ENCODE data around the gene LYPD3.
A peak's percentile ranks its signal among the peaks of the same experiment; 100 is the strongest.

Gene LYPD3

DNA sequence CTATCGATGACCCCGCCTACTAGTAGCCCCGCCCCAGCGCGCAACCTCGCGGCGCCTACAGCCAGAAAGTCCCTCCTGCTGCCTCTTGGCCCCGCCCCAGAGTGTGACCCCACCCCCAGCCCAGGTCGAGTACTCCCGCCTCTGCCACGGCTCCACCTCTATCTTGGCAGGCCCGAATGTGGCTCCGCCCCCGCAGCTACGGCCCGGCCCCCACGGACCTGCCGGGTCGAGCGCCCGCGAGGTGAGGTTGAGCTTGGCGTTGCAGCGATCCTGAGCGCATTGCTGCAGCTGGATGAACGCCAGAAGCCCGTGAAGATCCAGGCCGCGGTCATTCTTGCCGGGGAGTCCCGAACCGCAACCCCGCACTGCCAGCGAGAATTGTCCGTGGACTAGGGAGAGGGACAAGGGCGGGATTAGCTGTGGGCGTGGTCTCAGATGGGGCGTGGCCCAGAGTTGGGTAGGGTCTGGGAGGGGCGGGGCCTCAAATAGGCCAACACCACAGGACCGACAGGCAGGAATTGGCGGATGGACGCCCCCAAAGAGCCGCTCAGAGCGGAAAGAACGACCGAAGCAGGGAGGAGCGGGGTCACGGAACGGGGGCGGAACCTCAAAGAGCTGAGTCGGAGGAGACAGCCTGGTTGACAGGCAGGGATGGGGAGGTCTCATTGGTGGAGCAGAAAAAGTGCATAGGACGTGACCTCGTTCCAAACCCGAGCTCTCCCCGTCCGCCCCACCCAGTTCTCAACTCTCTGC is 1.9 kb downstream of the LYPD3 start:
- TF ChIP-seq, protein P1, sequence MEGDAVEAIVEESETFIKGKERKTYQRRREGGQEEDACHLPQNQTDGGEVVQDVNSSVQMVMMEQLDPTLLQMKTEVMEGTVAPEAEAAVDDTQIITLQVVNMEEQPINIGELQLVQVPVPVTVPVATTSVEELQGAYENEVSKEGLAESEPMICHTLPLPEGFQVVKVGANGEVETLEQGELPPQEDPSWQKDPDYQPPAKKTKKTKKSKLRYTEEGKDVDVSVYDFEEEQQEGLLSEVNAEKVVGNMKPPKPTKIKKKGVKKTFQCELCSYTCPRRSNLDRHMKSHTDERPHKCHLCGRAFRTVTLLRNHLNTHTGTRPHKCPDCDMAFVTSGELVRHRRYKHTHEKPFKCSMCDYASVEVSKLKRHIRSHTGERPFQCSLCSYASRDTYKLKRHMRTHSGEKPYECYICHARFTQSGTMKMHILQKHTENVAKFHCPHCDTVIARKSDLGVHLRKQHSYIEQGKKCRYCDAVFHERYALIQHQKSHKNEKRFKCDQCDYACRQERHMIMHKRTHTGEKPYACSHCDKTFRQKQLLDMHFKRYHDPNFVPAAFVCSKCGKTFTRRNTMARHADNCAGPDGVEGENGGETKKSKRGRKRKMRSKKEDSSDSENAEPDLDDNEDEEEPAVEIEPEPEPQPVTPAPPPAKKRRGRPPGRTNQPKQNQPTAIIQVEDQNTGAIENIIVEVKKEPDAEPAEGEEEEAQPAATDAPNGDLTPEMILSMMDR (IDR thresholded peaks at IDR 0.05; ENCODE audit: low read length, missing control alignments), result no peak
- H3K4me3 ChIP-seq (replicated peaks; ENCODE audit: low read depth, low read length), result peak overlapping the region; percentile 77
- peak; percentile 93 for DNase-seq (ENCODE audit: low read depth)

DNA sequence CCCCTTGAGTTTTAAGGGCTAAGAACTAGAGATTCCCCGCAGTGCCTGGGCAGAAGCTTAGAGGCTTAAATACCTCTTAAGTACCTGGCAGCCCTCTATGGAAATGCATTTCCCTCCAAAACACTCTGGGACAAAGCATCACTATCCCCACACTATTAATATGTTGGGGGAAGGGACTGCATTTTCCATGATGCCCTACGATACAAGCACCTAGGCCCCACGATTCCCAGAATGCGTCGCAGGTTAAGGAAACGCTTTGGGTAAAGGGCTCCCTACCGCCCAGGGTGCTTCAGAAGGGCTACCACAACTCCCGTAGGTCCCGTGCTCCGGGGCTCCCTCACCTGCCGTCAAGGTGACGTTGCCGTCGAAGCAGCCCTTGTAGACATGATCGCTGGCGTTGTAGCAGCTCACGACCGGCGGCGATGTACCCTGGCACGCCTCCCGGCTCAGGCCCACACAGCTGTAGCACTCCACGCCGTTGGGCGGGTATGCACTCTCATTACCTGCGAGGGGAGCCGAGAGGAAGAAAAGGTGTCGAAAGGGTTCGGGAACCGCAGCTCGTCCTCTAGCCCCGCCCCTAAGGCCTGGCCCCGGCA is 2.5 kb downstream of the LYPD3 start:
- no peak for DNase-seq (ENCODE audit: low read depth)
- H3K4me3 ChIP-seq (replicated peaks; ENCODE audit: low read depth, low read length), result peak overlapping the region; percentile 77
- TF ChIP-seq, protein P1 (IDR thresholded peaks at IDR 0.05; ENCODE audit: low read length, missing control alignments), result no peak

DNA sequence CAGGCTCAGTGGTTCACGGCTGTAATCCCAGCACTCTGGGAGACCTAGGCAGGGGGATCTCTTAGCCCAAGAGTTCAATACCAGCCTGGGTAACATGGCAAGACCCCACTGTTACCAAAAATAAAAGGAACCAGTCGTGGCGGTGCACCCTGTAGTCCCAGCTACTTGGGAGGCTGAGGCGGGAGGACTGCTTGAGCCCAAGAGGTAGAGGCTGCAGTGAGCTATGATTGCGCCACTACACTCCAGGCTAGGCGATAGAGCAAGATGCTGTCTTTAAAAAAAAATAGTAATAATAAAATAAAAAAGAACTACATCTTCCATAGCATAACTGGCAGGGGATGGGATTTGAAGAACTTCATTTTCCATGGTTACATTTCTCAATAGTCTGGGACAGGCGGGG is 3.0 kb downstream of the LYPD3 start:
- TF ChIP-seq, protein P1 (IDR thresholded peaks at IDR 0.05; ENCODE audit: low read length, missing control alignments), result no peak
- no peak overlapping the region for H3K4me3 ChIP-seq (replicated peaks; ENCODE audit: low read depth, low read length)
- no peak for DNase-seq (ENCODE audit: low read depth)

DNA sequence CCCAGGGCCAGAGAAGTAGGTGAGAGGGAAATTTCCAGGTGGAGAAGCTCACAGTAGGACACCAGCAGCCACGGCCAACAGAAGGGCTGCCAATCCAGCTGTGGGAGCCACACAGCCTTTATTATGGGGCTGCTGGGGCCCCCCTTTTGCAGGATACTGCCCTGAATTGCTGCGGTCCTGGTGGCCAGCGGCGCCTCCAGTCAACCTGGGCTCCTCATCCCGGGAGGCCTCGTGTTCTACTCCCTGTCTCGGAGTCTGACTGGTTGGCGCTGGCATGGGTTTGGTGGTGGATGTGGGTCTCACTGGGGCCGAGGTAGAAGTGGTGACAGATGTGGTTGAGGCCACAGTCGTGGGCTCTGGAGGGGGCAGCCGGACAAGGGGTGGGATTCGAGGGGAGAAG is 4.1 kb downstream of the LYPD3 start:
- no peak for DNase-seq (ENCODE audit: low read depth)
- TF ChIP-seq, protein P1 (IDR thresholded peaks at IDR 0.05; ENCODE audit: low read length, missing control alignments), result no peak
- H3K4me3 ChIP-seq (replicated peaks; ENCODE audit: low read depth, low read length), result no peak overlapping the region

DNA sequence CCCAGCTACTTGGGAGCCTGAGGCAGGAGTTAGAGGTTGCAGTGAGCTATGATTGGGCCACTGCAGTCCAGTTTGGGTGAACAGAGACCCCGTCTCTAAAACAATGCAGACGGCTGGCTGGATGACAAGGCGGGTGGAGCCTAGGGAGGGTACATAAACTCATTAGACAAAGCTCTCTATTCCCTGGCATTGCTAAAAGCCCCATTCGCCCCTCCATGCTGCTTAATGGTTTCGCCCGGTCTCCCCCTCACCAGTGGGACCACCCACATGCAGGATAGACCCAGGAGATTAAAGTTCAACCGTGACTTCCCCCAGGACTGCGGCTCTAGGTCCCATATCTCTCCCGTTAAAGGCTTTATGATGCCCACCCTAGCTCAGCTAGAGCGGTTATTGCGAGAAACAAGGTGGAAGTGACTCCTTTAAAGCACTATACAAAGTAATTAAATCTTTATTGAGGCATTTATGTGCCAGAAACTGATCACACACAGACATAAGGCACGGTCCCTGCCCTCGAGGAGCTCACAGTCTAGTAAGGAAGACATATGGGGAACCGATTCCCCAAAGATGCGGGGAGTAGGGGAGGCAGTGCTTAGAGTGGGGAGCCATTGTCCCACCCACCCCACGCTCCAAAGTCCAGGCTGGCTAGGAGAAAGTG is 4.9 kb downstream of the LYPD3 start:
- H3K4me3 ChIP-seq (replicated peaks; ENCODE audit: low read depth, low read length), result no peak overlapping the region
- no peak for DNase-seq (ENCODE audit: low read depth)
- TF ChIP-seq, protein P1 (IDR thresholded peaks at IDR 0.05; ENCODE audit: low read length, missing control alignments), result no peak

DNA sequence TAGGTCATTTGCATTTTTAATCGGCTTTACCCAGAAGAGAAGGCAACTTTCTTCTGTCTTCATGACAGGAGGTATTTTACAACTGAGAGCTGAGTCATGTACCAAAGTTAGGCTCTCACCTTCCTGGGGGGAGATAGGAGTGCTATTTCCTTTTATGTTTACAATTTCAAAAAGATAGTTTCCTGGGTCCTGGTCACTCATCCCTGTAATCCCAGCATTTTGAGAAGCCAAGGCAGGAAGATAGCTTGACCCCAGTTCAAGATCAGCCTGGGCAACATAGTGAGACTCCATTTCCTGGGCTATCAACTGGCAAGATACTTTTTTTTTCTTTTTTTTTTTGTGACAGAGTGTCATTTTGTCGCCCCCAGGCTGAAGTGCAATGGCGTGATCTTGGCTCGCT is 7.6 kb downstream of the LYPD3 start:
- TF ChIP-seq, protein P1 (IDR thresholded peaks at IDR 0.05; ENCODE audit: low read length, missing control alignments), result no peak
- H3K4me3 ChIP-seq (replicated peaks; ENCODE audit: low read depth, low read length), result no peak overlapping the region
- DNase-seq (ENCODE audit: low read depth), result no peak

Data from fibroblast of pulmonary artery (primary cell).